Osteoblast (primary cell): ENCODE results near the gene PLXNA4. TPM values are rescaled to one million over a fixed set of nuclear protein-coding genes. Genes with fewer than 3 reads are reported as not detected.

Experiments
- DNase-seq: peaks from one replicate; pipeline ENCODE4 v3.0.0; 2011; ENCODE audit warnings: low spot score, mixed read lengths; ENCODE audit not compliant: insufficient read length; ENCODE audit errors: missing footprints
- H2AFZ ChIP-seq: 2 replicates; pipeline ENCODE4 v1.6.0; 2011; ENCODE audit warnings: mild to moderate bottlenecking, low read length
- H3K27ac ChIP-seq: 2 replicates; pipeline ENCODE4 v1.5.1; 2011; ENCODE audit warnings: mild to moderate bottlenecking, low read depth, low read length, moderate library complexity
- H3K27me3 ChIP-seq: 2 replicates; pipeline ENCODE4 v1.6.0; 2012; ENCODE audit warnings: mild to moderate bottlenecking, control low read depth, inconsistent platforms, low read length, moderate library complexity; ENCODE audit not compliant: insufficient read depth
- H3K36me3 ChIP-seq: 2 replicates; pipeline ENCODE4 v1.5.1; 2011; ENCODE audit warnings: mild to moderate bottlenecking, low read length, control low read depth, moderate library complexity; ENCODE audit not compliant: insufficient read depth
- H3K4me1 ChIP-seq: 2 replicates; pipeline ENCODE4 v1.5.1; 2011; ENCODE audit warnings: mild to moderate bottlenecking, low read length, control low read depth, moderate library complexity; ENCODE audit not compliant: insufficient read depth
- H3K4me2 ChIP-seq: 2 replicates; pipeline ENCODE4 v1.6.0; 2011; ENCODE audit warnings: mild to moderate bottlenecking, low read length; ENCODE audit not compliant: insufficient read depth
- H3K4me3 ChIP-seq: fragments of 200-600 bp; sonication (generic); 3 replicates; pipeline ENCODE4 v1.5.1; 2012; ENCODE audit warnings: mild to moderate bottlenecking, low read length, inconsistent platforms; ENCODE audit not compliant: insufficient read depth
- H3K79me2 ChIP-seq: 2 replicates; pipeline ENCODE4 v1.6.0; 2012; ENCODE audit warnings: mild to moderate bottlenecking, low read length, control low read depth, inconsistent platforms; ENCODE audit not compliant: insufficient read depth
- H3K9me3 ChIP-seq: 2 replicates; pipeline ENCODE4 v1.5.1; 2011; ENCODE audit warnings: low read depth, low read length, control low read depth
- H4K20me1 ChIP-seq: 2 replicates; pipeline ENCODE4 v1.6.0; 2012; ENCODE audit warnings: mild to moderate bottlenecking, low read length, control low read depth; ENCODE audit not compliant: insufficient read depth
- total RNA-seq: library from RNA; depleted of rRNA; stranded (reverse); fragments of >200 nt; gene quantifications from 2 replicates; pipeline ENCODE4 v1.2.3, GENCODE V29; 2012
- TF ChIP-seq, protein P1 (sequence below): IDR thresholded peaks from 2 replicates; pipeline ENCODE4 v1.5.1; 2011; ENCODE audit warnings: mild to moderate bottlenecking, low read depth, low read length, moderate library complexity; ENCODE audit errors: extremely low read depth

Gene PLXNA4
- total RNA-seq, 1 donor = 4.3 TPM

DNA sequence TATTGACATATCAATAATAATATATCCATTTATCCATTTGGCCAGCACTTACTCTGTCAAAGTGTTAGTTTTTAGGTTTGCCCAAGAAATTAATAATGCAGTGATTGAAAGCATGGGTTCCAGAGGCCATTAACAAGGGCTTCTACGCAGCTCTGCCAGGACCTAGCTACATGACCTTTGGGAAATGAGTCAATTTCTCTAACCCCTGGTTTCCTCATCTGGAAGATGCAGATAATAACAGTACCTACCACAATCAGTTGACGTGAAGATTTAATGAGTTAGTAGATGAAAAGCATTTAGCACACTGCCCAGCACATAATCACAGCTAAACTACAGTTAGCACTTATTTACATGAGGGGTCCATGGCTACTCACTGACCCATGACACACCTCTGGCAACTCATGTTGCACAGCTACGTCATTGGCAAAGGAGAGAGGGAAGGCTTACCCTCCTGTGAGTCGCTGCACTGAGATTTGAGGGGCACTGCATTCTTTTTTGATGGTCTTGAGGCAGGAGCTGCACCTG lies 263.7 kb downstream of the PLXNA4 start:
- Histone ChIP-seq H3K4me1 (no peaks in the 10 kb centered on the region), H3K9me3 (no peaks in the 10 kb centered on the region), H3K4me3 (no peak overlapping the region), H3K4me2 (no peak overlapping the region), H3K79me2 (no peaks in the 10 kb centered on the region), H3K27me3 (no peaks in the 10 kb centered on the region), H3K27ac (no peak overlapping the region), H2AFZ (no peak overlapping the region), H3K36me3 (no peaks in the 10 kb centered on the region), H4K20me1 (no peaks in the 10 kb centered on the region)
- DNase-seq = peak; percentile 29
- TF ChIP-seq, protein P1, sequence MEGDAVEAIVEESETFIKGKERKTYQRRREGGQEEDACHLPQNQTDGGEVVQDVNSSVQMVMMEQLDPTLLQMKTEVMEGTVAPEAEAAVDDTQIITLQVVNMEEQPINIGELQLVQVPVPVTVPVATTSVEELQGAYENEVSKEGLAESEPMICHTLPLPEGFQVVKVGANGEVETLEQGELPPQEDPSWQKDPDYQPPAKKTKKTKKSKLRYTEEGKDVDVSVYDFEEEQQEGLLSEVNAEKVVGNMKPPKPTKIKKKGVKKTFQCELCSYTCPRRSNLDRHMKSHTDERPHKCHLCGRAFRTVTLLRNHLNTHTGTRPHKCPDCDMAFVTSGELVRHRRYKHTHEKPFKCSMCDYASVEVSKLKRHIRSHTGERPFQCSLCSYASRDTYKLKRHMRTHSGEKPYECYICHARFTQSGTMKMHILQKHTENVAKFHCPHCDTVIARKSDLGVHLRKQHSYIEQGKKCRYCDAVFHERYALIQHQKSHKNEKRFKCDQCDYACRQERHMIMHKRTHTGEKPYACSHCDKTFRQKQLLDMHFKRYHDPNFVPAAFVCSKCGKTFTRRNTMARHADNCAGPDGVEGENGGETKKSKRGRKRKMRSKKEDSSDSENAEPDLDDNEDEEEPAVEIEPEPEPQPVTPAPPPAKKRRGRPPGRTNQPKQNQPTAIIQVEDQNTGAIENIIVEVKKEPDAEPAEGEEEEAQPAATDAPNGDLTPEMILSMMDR = no peak

DNA sequence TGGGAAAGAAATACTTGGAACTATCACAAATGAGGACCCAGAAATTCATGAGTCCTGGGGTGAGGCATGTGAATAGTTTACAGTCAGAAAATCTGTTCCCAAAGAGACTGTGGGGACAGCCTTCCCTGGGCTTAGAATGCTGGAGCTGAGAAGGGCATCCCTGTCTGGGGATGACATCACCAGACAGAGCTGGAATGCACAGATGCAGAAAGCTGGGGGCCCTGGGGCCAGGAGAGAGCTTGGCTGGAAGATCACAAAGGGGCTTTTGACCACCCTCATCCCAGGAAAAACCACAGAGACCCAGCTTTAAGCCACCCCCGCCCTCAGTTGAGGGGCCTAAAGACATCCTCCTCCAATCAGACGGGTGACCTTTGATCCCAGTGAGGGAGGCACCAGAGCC lies 264.5 kb downstream of the PLXNA4 start:
- no peaks in the 10 kb centered on the region for H4K20me1 ChIP-seq
- TF ChIP-seq, protein P1 = no peak
- H3K4me2 ChIP-seq = no peak overlapping the region
- no peaks in the 10 kb centered on the region for H3K4me1 ChIP-seq
- peak; percentile 41 for DNase-seq
- H3K27me3 ChIP-seq = no peaks in the 10 kb centered on the region
- H2AFZ ChIP-seq = no peak overlapping the region
- no peak overlapping the region for H3K27ac ChIP-seq
- no peaks in the 10 kb centered on the region for H3K36me3 ChIP-seq
- no peaks in the 10 kb centered on the region for H3K9me3 ChIP-seq
- no peaks in the 10 kb centered on the region for H3K79me2 ChIP-seq
- H3K4me3 ChIP-seq = no peak overlapping the region

DNA sequence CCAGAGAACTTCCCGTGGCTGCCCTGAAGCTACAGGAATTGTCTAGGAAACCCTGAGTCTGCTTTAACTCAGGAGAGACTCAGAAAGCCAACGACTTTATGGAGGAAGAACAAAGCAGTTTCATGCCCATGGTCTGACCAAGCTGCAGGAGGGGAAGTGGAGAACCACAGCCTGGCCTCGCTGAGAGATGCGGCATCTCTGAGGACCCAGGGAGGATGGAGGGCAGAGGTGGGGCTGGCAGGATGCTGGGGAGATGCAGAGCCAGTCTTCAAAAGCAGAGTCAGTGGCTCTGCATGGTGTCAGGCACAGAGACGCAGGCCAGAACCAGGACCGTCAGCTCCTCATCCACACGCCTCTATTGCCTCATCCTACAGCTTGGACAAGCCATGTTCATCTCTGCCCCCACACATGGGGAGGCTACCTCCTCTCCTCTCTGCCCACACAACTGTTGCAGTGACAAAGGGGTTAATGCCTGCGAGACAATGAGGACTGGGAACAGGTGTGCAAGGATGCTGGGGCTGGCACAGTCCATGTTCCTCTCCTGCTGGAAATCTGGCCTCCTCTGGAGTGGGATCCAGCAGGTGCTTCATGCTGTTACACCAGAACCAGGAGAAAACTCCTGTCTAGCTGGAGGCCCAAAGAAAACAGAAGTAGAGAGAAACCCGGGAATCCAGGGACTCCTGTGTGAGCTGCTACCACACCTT lies 267.0 kb downstream of the PLXNA4 start:
- Histone ChIP-seq H2AFZ (no peak overlapping the region), H3K36me3 (no peaks in the 10 kb centered on the region), H3K4me1 (no peaks in the 10 kb centered on the region), H3K79me2 (no peaks in the 10 kb centered on the region), H4K20me1 (no peaks in the 10 kb centered on the region), H3K4me2 (no peak overlapping the region), H3K27ac (no peak overlapping the region), H3K4me3 (no peak overlapping the region), H3K27me3 (no peaks in the 10 kb centered on the region), H3K9me3 (no peaks in the 10 kb centered on the region)
- DNase-seq = peak; percentile 26
- TF ChIP-seq, protein P1 = no peak

DNA sequence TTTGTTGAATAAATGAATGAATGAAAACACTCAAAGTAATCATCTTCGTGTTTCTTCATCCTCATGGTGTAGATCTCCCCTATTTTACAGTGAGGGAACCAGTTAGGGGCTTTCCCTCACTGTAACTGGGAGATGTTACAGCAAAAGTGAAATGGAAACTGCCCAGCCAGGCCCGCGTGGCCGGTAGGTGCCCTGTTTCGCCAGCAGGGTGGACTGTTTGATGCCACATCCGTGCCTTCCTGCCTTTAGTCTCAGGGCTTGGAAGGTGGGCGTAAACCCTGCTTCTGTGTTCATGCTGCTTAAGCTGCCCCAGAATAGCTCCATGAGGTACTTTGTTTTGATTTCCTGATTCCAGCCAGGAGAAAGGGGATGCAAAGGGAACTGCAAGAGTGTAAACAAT lies 268.8 kb downstream of the PLXNA4 start:
- H3K4me3 ChIP-seq = no peak overlapping the region
- no peak overlapping the region for H3K27ac ChIP-seq
- no peaks in the 10 kb centered on the region for H3K79me2 ChIP-seq
- TF ChIP-seq, protein P1 = peak; percentile 18
- H3K4me1 ChIP-seq = no peaks in the 10 kb centered on the region
- H4K20me1 ChIP-seq = no peaks in the 10 kb centered on the region
- no peak overlapping the region for H3K4me2 ChIP-seq
- no peaks in the 10 kb centered on the region for H3K27me3 ChIP-seq
- H3K9me3 ChIP-seq = no peaks in the 10 kb centered on the region
- DNase-seq = peak; percentile 49
- no peak overlapping the region for H2AFZ ChIP-seq
- H3K36me3 ChIP-seq = no peaks in the 10 kb centered on the region
